HG03095 (cell line): ENCODE data around the gene C2CD3.
"Not testable (repeated sequence)": the region's sequence is repeated elsewhere in the genome, so short reads cannot be mapped to it uniquely, and the experiment has no call there.

Source experiments
- ATAC-seq: cut with Tn5 transposase; IDR thresholded peaks from one replicate; pipeline ENCODE4 v1.9.1; 2021; ENCODE audit warnings: moderate library complexity; ENCODE audit not compliant: unreplicated experiment

The C2CD3 gene

DNA sequence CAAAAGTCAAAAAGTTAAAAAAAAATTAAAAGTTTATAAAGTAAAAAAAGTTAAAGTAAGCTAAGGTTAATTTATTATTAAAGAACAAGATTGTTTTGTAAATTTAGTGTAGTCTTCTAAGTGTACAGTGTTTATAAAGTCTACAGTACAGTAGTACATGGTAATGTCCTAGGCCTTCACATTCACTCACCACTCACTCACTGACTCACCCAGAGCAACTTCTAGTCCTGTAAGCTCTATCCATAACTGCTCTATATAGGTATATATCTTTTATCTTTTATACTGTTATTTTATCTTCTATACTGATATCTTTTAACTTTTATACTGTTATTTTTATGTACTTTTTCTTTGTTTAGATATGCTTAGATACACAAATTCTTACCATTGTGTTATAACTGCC lies 11.2 kb downstream of the C2CD3 start:
- no peak for ATAC-seq

DNA sequence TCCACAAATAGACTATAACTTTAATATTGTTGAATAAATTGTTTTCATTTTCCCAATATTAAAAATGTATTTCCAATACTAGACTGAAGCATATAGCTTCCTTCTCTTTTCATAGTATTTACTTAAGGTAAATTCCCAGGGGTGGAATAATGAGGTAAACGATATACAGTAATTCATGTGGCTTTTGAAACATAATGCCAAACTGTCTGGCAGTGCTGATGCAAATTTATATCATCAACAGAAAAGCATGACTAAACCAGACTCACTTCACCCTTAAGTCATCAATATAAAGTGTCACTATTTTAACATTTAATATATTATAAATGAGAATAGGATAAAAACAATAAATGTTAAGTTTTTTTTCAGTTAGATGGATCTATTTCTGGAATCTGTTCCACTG lies 13.6 kb downstream of the C2CD3 start:
- no peak for ATAC-seq

DNA sequence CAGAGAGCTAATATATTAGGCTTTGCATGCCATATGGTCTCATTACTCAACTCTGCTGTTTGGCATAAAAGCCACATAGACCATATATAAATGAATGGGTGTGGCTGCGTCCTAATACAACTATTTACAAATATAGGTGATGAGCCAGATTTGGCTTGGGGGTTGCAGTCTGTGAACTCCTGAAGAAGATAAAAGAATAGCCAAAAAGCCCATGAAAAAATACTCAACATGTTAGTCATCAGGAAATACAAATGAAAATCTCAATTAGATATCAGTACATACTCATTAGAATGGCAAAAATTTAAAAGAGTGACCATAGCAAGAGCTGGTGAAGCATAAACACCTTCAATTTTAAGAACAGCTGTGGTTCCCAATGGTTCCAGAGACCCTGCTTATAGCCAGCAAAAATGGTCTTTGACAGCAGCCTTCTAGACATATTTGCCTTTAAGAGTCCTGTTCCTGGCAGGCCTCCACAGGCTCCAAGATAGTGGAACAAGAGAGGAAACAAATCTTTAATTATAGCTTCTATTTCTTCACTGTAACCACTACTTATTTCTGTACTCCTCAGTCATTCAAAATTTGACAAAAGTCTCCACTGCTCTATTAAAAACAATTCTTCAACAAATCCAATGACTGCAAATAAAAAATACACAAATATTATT lies 16.1 kb downstream of the C2CD3 start:
- no peak for ATAC-seq

DNA sequence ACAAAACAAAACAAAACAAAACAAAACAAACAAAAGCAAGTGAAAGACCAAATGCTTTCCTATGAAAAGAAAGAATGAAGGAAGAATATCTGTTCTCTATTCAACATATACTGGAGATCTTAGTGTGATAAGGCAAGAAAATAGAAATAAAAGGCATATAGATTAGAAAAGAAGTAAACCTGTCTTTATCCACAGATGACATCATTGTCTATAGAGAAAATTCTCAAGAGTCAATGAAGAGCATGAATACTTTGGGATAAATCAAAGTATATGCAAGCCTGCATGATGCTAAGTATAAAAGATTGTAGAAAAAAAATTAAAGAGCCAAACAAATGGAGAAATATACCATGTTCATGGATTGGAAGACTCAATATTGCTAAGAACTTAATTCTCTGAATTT lies 17.6 kb downstream of the C2CD3 start:
- ATAC-seq = no peak

DNA sequence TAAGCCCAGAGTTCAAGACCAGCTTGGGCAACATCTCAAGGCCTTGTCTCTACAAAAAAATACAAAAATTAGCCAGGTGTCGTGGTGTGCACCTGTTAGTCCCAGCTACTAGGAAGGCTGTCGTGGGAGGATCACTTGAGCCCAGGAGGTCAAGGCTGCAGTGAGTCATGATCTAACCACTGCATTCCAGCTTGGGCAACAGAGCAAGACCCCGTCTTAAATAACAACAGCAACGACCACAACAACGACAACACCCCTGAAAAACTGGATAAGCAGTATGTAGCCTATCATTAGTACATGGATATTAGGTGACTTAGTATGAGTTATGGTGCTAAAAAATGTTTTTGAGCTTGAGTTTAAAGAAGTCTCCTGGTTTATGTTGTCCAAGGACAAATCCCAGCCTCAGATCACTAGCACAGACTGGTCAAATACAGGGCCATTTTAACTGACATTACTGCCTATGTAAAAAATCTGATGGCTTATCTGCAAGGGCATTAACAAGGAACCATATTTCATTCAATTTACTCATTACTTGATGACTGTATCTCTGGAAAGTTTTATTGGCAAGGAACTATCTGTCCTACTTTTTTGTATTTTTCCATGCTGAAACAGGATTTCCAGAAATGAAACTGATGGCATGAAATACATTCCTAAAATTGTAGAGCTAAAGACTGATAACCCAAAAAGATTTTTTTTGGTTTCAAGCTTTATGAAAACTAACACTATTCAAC lies 23.4 kb downstream of the C2CD3 start:
- ATAC-seq = no peak

DNA sequence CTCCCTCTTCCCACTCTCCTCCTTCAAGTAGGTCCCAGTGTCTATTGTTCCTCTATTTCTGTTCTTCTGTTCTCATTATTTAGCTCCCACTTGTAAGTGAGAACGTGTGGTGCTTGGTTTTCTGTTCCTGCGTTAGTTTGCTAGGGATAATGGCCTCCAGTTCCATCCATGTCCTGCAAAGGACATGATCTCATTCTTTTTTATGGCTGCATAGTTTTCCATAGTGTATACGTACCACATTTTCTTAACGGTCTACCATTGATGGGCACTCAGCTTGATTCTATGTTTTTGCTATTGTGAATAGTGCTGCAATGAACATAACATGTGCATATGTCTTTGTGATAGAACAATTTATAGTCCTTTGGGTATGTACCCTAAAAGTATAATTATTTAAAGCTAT lies 26.2 kb downstream of the C2CD3 start:
- ATAC-seq = no peak

DNA sequence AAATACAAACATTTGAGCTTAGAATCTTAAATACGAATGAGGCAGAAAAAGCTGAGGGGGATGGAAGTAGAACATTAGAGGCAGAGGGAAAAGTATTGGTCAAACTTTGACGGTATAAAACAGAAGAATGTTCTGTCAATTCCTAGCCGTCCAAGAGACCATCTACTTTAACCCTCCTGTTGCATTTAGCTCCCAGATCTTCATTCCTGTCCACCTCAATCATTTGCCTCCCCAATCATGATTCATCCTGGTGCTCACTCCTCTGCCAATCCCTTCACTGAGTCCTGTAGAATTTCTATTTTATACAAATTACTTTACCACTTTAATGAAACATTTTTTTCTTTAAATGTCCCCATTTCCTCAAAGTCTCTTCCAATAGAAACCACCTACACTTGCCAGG lies 28.2 kb downstream of the C2CD3 start:
- no peak for ATAC-seq

DNA sequence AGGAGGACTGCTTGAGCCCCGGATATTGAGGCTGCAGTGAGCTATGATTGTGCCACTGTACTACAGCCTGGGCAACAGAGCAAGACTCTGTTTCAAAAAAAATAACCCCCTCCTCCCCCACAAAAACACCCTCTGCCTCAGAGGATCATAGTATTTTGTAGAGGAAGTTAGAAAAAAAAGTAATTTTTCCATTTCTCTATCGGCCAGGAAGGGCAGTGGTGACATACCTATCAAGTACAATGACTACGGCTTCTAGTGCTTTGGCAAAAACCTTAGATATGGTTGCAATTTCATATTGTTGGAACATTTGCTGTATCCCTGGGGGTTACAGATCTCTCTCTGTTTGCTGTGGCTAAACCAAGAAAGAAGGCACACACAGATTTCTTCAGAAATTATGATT lies 28.9 kb downstream of the C2CD3 start:
- no peak for ATAC-seq

DNA sequence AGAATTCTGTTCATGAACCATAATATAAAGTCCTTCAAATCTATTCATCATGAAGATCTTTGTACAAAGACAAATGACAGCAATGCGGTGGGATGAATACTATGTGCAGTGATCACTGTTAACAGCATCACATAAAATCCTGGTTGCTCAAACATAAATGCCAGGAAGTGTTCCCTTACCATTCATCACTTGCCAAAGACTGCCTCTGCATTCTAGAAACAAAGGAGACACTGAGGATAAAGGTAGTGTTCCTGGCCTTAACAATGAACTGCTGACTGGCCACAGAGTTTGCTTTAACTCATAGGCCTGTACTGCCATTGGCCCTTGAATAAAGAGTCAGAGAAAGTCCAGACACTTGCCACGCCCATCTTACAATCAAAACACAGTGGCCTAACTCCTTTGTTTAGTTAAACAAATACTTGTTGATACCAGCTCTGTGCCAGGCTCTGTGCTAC lies 29.5 kb downstream of the C2CD3 start:
- no peak for ATAC-seq

DNA sequence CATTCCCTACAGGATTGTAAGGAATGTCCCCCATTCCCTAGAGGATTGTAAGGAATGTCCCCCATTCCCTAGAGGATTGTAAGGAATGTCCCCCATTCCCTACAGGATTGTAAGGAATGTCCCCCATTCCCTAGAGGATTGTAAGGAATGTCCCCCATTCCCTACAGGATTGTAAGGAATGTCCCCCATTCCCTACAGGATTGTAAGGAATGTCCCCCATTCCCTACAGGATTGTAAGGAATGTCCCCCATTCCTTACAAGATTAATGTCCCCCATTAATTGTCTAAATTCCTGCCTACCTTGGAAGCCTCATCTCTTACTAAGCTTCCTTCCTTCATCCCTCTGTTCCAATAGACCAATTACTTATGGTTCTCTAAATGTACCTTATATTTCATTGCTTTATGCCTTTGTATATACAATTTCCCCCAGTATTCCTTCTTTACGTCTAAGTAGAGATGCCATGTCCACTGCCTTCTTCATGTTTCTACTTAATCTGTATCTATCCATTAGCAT lies 30.8 kb downstream of the C2CD3 start:
- ATAC-seq = not testable (repeated sequence)

DNA sequence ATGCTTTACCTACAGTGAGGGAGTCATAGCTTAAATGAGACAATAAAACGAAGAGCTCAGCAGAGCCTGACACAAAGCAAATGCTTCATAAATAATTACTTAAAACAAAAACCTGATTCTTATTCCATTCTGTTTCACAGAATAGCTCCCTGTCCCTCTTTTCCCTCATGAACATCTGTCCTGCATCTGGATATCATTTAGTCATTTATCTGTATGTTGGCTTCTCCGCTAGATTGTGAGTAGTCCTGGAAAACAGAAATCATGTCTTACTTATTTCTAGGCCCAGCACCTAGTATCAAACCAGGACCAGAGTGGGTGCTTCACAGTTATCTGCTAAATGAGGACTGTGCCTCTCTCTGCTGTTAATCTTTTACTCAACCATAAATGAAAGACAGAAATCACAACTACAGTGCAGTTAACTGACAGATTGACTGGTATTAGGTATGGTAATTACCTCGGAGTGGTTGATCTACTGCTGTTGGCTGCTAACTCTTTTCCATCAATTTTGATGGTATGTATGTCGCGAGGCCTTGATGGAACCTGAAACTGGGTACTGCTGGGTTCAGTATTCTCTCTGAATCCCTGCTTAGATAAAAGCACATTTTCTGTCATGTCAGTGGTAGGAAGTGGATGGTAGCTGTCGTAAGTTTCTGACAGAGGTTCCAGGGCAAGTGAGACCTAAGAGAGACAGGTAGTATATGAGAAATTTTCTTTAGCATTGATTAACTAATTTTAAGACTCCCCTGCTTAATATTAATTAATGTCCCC lies 31.5 kb downstream of the C2CD3 start:
- ATAC-seq = no peak

DNA sequence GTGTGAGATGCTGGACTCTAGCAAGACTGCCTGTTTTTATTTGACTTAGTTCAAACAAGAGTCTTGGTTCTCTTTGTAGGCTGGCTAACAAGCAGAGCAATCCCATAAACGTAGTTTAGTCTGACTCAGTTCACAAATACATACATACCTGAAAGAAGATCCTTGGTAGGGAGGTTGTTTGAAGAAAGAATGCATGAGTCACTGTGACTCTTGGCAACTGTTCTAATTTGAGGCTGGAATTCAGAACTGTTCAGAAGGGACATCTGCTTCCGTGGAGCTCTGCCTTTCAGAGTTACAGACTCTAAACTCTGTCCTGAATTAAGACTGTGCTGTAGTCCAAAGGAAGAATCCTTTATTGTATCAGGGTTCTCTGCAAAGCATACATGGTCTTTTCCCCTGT lies 32.2 kb downstream of the C2CD3 start:
- no peak for ATAC-seq

DNA sequence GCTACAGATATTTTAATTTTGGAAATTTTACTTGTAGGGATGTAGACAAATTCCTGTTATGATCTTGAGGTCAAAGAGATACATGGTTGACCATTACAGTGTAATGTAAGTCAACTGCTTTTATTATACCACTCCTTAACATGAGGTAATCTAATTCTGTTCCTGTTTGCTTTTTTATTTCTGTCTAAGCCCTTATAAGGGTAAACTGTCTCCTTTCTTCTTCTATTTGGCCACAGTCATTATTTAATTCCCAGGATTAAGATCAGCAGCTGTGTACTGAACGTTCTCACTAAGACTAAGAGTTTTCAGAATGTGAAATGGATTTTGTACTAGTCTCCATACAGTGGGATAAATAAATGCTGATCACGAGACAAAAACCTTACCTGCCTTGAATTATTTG lies 32.8 kb downstream of the C2CD3 start:
- no peak for ATAC-seq

DNA sequence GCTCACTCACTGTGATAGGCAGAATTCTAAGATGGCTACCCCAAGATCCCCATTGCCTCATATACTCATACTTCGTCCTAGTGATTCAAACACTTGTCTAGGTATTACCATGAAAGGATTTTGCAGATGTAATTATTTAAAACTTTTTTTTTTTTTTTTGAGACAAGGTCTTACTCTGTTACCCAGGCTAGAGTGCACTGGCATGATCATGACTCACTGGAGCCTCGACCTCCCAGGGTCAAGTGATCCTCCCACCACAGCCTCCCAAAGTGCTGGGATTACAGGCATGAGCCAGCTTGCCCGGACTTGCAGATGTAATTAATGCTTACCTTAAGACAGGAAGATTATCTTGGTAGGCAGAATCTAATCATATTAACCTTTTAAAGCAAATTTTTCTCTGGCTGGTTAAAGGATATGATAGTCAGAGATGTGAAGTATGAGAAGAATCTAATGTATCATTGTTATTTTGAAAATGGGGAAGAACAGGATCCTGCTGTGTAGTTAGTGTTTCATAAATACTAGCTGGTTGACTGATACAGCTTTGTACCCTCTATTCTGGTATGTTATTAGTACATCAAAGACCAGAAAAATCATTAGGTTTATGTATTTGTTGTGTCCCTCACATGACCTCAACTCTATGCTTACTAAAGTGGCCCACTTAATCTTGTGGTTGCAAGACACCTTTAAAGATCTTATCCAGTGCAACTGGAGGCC lies 35.5 kb downstream of the C2CD3 start:
- no peak for ATAC-seq

DNA sequence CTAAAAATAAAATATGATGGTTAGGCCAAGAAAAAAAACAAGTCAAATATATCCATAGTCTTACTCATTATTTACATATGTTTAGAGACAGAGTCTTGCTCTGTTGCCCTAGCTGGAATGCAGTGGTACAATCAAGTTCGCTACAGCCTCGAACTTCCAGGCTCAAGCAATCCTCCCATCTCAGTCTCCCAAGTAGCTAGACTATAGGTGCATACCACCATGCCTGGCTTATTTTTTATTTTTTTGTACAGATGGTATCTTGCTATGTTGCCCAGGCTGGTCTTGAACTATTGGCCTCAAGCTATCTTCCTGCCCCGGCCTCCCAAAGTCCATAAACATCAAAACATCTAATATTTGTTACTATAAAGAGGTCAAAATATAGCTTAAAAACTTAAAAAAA lies 36.1 kb downstream of the C2CD3 start:
- no peak for ATAC-seq

DNA sequence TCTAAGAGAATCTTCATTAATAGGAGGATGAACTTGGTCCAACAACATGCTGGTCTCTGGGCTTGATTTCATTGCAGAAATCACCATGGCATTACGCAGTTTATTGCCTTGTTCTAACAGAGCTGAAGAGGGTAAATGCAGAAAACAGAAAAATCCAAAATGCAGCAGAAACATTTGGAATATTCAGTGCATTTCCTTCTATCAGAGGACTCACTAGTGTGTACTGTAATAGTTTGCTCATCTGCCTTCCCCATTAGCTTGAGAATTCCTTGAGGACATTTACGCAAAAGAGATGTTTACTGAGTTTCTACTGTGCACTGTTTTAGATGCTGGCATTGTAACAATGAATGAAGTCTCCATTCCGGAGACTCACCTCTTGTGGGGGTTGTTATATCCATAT lies 37.4 kb downstream of the C2CD3 start:
- ATAC-seq = no peak

DNA sequence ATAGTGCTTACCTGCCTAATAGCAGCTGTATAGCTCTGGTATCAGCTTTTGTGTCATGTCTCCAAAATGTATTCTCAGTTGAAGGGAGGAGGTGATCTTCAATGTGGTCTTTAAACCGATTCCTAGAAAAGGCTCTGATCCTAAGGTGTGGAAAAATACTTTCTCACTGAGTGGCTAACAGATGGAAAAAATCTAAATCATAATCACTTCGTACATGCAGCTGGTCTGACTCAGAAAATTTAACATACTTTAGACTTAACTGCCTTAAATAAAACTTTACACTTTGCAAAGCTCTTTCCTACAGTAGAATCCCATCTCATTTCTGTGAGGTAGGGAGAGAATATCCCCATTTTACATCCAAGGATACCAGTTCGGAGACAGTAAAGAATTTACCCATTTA lies 38.0 kb downstream of the C2CD3 start:
- ATAC-seq = no peak

DNA sequence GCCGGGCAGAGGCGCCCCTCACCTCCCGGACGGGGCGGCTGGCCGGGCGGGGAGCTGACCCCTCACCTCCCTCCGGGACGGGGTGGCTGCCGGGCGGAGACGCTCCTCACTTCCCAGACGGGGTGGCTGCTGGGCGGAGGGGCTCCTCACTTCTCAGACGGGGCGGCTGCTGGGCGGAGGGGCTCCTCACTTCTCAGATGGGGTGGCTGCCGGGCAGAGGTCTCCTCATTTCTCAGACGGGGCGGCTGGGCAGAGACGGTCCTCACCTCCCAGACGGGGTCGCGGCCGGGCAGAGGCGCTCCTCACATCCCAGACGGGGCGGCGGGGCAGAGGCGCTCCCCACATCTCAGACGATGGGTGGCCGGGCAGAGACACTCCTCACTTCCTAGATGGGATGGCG lies 41.7 kb downstream of the C2CD3 start:
- ATAC-seq = not testable (repeated sequence)

DNA sequence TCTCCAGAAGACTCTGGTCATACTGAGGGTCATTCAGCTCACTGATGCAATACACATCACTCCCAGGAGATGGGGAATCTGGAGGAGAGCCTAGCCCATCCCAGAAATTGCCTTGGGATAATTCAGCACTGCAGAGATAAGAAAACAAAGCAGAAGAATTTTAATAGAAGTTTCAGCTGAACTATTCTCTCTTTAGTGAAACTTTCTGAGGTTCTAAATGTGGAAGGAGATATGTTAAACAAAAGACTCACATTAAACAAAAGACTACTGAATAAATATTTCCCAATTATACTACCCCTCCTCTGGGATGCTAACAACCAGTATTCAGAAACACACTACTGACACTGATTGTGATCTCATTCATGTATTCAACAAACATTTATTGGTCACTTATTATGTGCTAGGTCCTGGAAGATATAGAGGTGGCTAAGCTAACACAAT lies 47.8 kb downstream of the C2CD3 start:
- ATAC-seq = no peak

DNA sequence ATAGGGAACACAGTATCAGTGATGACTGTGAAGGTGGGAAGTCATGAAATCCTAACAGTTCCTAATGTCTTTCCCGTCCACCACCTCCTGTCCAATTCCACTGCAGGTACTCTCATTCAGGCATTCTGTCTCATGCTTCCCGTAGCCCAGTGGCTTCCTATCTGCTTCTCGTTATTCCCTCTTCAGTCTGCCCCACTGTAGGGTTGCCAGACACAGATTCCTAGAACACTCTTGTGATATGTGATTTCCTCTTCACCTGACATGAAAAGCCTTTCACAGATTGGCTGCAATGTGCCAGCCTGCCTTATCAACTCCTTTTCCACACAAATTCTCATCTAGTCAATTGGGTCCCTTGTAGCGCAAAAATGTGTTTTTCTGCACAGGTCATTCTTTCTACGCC lies 49.0 kb downstream of the C2CD3 start:
- ATAC-seq = no peak
